Measurements from ENCODE around the gene TMEM60. TPM values are rescaled to one million over a fixed set of nuclear protein-coding genes. Genes with fewer than 3 reads are reported as not detected.
A peak's percentile ranks its signal among the peaks of the same experiment; 100 is the strongest.

Gene TMEM60
- total RNA-seq, 2 experiments from 2014 or later, result 8.1 to 8.6 TPM

GRCh38 chr7:77797734-77798393, 370 bp downstream of the TMEM60 start:
- ATAC-seq (peak; percentile 35), DNase-seq (no peak)
- H3K36me3 Mint-ChIP-seq (ENCODE audit: low read depth), result peaks cover 21% of the 10 kb centered on the region
- TF ChIP-seq CTCF (IDR thresholded peaks at IDR 0.05), result no peak
- H3K4me1 Mint-ChIP-seq (ENCODE audit: low read depth), result peaks cover 56% of the 10 kb centered on the region
- peak overlapping the region; percentile 89 for H3K4me3 Mint-ChIP-seq
- peak overlapping the region; percentile 94 for H3K27ac Mint-ChIP-seq
- intact Hi-C loops (cut with micrococcal nuclease), result loop anchor here (5.0 kb wide), 1 partner anchor 99 kb away; no protein-coding TSS in a partner anchor
- ChIA-PET CTCF (interaction anchor here (1.0 to 2.2 kb wide), 6 partner anchors 16 to 146 kb away, joined by 3 to 10 read pairs (median 6); no protein-coding TSS in a partner anchor), POLR2A (interaction anchor here (0.6 to 1.7 kb wide), 5 partner anchors 59 to 110 kb away, joined by 3 to 6 read pairs (median 3); no protein-coding TSS in a partner anchor)
- H3K9me3 Mint-ChIP-seq, result no peaks in the 10 kb centered on the region
- no peaks in the 10 kb centered on the region for H3K27me3 Mint-ChIP-seq

GRCh38 chr7:77796960-77797359, 1.3 kb downstream of the TMEM60 start:
- peaks cover 18% of the 10 kb centered on the region for H3K36me3 Mint-ChIP-seq (ENCODE audit: low read depth)
- ChIA-PET CTCF (interaction anchor here (0.8 kb wide), 1 partner anchor 145 kb away, joined by 3 read pairs; no protein-coding TSS in a partner anchor), POLR2A (interaction anchor here (0.6 kb wide), 1 partner anchor 258 kb away, joined by 3 read pairs; no protein-coding TSS in a partner anchor)
- H3K9me3 Mint-ChIP-seq, result no peaks in the 10 kb centered on the region
- intact Hi-C loops (cut with micrococcal nuclease), result loop anchor here (5.0 kb wide), 1 partner anchor 100 kb away; no protein-coding TSS in a partner anchor
- ATAC-seq (no peak), DNase-seq (no peak)
- no peaks in the 10 kb centered on the region for H3K27me3 Mint-ChIP-seq
- no peak overlapping the region for H3K27ac Mint-ChIP-seq
- no peak for TF ChIP-seq CTCF (IDR thresholded peaks at IDR 0.05)
- H3K4me3 Mint-ChIP-seq, result peak overlapping the region; percentile 89
- H3K4me1 Mint-ChIP-seq (ENCODE audit: low read depth), result peaks cover 47% of the 10 kb centered on the region

- Mint-ChIP-seq H3K4me3 (peak overlapping the region; percentile 89), H3K36me3 (ENCODE audit: low read depth) (peaks cover 18% of the 10 kb centered on the region), H3K27me3 (no peaks in the 10 kb centered on the region), H3K9me3 (no peaks in the 10 kb centered on the region), H3K27ac (no peak overlapping the region), H3K4me1 (ENCODE audit: low read depth) (peaks cover 40% of the 10 kb centered on the region)
- DNase-seq (no peak), ATAC-seq (no peak)
- intact Hi-C loops (cut with micrococcal nuclease), result loop anchor here (5.0 kb wide), 1 partner anchor 101 kb away; no protein-coding TSS in a partner anchor
- ChIA-PET CTCF (interaction anchor here (1.3 kb wide), 2 partner anchors 138 to 145 kb away, joined by 4 to 5 read pairs; no protein-coding TSS in a partner anchor), POLR2A (interaction anchor here (0.9 kb wide), 1 partner anchor 136 kb away, joined by 3 read pairs; no protein-coding TSS in a partner anchor)
- no peak for TF ChIP-seq CTCF (IDR thresholded peaks at IDR 0.05)
Measured at GRCh38 chr7:77796109-77796508, 2.1 kb downstream of the TMEM60 start.

GRCh38 chr7:77794000-77794399, 4.2 kb downstream of the TMEM60 start:
- Mint-ChIP-seq H3K4me1 (ENCODE audit: low read depth) (peaks cover 24% of the 10 kb centered on the region), H3K4me3 (no peak overlapping the region), H3K36me3 (ENCODE audit: low read depth) (peaks cover 14% of the 10 kb centered on the region), H3K27ac (no peak overlapping the region), H3K27me3 (no peaks in the 10 kb centered on the region), H3K9me3 (no peaks in the 10 kb centered on the region)
- intact Hi-C loops (cut with micrococcal nuclease), result no loop called here
- ATAC-seq, result no peak
- ChIA-PET CTCF (no interaction called here), POLR2A (no interaction called here)
- TF ChIP-seq CTCF (IDR thresholded peaks at IDR 0.05), result no peak
- DNase-seq, result no peak

GRCh38 chr7:77791956-77792355, 6.3 kb downstream of the TMEM60 start:
- Mint-ChIP-seq H3K4me3 (no peak overlapping the region), H3K36me3 (ENCODE audit: low read depth) (peaks cover 15% of the 10 kb centered on the region), H3K9me3 (no peaks in the 10 kb centered on the region), H3K27me3 (no peaks in the 10 kb centered on the region), H3K4me1 (ENCODE audit: low read depth) (peaks cover 18% of the 10 kb centered on the region), H3K27ac (no peak overlapping the region)
- CTCF ChIA-PET, result interaction anchor here (0.9 to 1.5 kb wide), 3 partner anchors 33 to 140 kb away, joined by 3 to 6 read pairs (median 4); partner anchors contain the start of gene RSBN1L
- ATAC-seq, result no peak
- DNase-seq, result no peak
- POLR2A ChIA-PET, result no interaction called here
- intact Hi-C loops (cut with micrococcal nuclease), result no loop called here
- no peak for TF ChIP-seq CTCF (IDR thresholded peaks at IDR 0.05)

All from activated CD8-positive, alpha-beta T cell treated with anti-CD3 and anti-CD28 coated beads for 36 hours (primary cell).